Mucosa of rectum (tissue), 2 donors: ENCODE results near the gene ST6GAL2.

Experiments used
- H3K27ac ChIP-seq, 2 donors: one replicate each; pipeline ENCODE4 v1.7.0; 2013; ENCODE audit warnings: inconsistent platforms in 2 of 2, low read depth in 2 of 2, low read length in 2 of 2
- H3K27me3 ChIP-seq, 2 donors: one replicate each; pipeline ENCODE4 v1.7.0; 2013; ENCODE audit warnings: low read length in 2 of 2; ENCODE audit not compliant: control insufficient read depth in 2 of 2, insufficient read depth in 2 of 2
- H3K36me3 ChIP-seq, 2 donors: one replicate each; pipeline ENCODE4 v1.7.0; 2013; ENCODE audit warnings: low read length in 2 of 2; ENCODE audit not compliant: control insufficient read depth in 2 of 2, insufficient read depth in 2 of 2
- H3K4me1 ChIP-seq, 2 donors: one replicate each; pipeline ENCODE4 v1.7.0; 2013; ENCODE audit warnings: low read length in 2 of 2, mild to moderate bottlenecking in 1 of 2; ENCODE audit not compliant: control insufficient read depth in 2 of 2, insufficient read depth in 2 of 2
- H3K4me3 ChIP-seq, 2 donors: one replicate each; pipeline ENCODE4 v1.7.0; 2013; ENCODE audit warnings: low read length in 2 of 2
- H3K9ac ChIP-seq, 2 donors: one replicate each; pipeline ENCODE4 v1.7.0; 2013; ENCODE audit warnings: low read length in 2 of 2, low read depth in 1 of 2, mild to moderate bottlenecking in 1 of 2
- H3K9me3 ChIP-seq, 2 donors: one replicate each; pipeline ENCODE4 v1.7.0; 2013; ENCODE audit warnings: low read length in 2 of 2; ENCODE audit not compliant: control insufficient read depth in 2 of 2
- donor health status: healthy.
- donor health status: Normal muscosa, but diverticular disease.

The ST6GAL2 gene

GRCh38 chr2:106758901-106759497, 127.0 kb downstream of the ST6GAL2 start:
- Histone ChIP-seq H3K4me3 (no peak overlapping the region), H3K9ac (no peak overlapping the region), H3K36me3 (no peaks in the 10 kb centered on the region), H3K27me3 (no peaks in the 10 kb centered on the region), H3K9me3 (no peaks in the 10 kb centered on the region), H3K27ac (no peak overlapping the region), H3K4me1 (no peaks in the 10 kb centered on the region)
